ENCODE measurements around the gene D2HGDH. TPM values are rescaled to one million over a fixed set of nuclear protein-coding genes. Genes with fewer than 3 reads are reported as not detected.

Gene D2HGDH
- 45.5 TPM for total RNA-seq

DNA sequence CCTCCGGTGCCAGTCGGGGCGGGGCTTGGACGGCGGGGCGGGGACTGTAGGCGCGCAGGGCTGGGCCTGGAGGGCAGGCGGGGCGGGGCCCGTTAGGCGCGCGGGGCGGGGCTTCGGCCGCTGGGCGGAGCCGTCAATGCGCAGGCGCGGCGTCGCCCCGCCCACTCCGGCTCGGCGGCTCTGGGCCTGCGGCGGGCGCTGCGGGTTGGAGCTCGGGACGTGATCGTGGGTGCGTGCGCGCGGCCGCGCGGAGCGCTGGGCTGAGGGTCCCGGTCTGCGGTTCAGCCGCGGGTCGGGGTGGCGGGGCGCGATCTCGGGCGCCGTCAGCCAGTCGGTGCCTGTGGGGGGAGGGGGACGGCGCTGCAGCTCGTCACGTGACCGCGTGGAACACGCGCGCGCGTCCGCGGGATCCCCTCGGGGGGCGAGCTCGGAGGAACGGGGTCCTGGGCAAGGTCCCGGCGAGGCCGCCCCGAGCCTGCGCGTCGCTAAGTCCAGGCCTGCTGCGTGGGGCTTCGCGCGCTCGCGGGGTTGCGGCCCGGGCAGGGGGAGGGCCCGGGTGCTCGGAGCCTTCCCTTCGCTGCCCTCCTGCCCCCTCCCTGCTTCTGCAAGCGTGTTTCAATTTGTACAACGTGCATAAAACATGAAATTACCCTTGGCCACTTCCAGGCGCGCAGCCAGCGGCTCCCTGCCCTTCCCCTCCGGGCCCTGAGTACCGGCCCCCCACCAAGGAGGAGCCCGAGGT is at the start of gene D2HGDH:
TSS of gene D2HGDH (plus strand) at position 164 of the 742 bp plus-strand sequence. CDS start 595 bp downstream, outside the sequence.
- ATAC-seq: peak; percentile 88
- peak; percentile 95 for DNase-seq (ENCODE audit: low spot score)

DNA sequence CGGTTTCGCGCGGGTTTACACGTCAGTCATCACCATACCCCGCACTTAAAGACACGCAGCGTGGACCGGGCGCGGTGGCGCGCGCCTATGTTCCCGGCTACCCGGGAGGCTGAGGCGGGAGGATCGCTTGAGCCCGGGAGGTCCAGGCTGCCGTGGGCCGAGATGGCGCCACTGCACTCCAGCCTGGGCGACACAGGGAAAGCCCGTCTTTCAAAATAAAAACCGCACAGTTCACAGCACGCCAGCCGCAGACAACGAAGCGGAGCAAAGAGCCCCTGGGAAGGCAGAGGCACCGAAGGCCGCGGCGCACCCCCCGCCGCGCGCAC is 48.1 kb upstream of the D2HGDH start:
- DNase-seq (ENCODE audit: low spot score): no peak
- ATAC-seq: peak; percentile 4

DNA sequence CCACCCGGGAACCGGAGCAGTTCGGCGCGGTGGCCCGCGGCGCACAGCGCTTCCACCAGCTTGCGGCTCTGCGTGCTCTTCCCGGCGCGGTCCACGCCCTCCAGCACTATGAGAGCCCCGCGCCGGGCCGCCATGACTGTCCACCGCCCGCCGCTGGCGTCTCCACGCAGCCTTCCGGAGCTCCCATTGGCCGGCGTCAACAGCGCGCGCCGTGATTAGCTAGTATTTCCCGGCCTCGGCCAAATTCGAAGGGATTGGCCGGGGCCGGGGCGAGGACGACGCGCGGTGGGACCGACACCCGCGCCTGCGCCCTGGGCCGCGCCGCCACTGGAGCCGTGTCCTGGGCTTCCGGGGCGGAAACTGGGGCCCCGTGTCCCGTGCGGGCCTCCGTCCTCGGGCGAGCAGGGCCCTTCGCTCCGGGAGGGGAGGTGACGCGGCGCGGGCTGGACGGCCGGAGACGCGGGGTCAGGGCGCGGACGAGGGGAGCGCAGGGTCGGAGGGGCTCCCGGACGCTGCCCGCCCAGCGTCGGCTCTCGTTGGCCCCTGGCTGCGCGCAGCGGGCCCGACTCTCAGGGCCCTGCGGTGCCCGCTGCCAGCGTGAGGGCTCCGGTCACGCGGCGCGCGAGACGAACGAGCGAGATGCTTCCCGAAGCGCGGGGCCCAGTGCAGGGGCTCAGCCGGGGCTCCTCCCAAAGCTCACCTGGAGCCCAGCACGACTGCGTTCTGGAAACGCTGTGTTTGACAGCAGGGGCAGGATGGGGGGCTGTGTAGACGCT is 47.6 kb upstream of the D2HGDH start, which contains the start of gene DTYMK:
TSS of gene DTYMK (minus strand) at position 166 of the 776 bp plus-strand sequence. CDS start at position 134, 32 bp downstream.
- DNase-seq (ENCODE audit: low spot score): peak; percentile 98
- peak; percentile 95 for ATAC-seq

DNA sequence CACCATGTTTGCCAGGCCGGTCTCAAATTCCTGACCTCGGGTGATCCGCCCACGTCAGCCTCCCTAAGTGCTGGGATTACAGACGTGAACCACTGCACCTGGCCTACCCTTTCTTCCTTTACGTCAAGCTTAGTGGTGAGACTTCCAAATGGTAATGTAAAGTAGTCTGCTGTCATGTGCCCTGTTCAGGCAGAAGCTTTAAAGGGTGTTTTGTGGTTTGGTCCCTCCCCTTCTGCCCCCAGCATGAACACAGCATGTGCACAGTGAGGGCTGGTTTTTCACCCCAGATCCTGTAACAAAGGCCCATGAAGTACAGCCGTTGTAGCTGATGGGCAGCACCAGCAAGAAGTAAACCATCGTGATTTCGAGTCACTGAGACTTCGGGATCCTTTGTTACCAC is 45.1 kb upstream of the D2HGDH start:
- DNase-seq (ENCODE audit: low spot score): no peak

DNA sequence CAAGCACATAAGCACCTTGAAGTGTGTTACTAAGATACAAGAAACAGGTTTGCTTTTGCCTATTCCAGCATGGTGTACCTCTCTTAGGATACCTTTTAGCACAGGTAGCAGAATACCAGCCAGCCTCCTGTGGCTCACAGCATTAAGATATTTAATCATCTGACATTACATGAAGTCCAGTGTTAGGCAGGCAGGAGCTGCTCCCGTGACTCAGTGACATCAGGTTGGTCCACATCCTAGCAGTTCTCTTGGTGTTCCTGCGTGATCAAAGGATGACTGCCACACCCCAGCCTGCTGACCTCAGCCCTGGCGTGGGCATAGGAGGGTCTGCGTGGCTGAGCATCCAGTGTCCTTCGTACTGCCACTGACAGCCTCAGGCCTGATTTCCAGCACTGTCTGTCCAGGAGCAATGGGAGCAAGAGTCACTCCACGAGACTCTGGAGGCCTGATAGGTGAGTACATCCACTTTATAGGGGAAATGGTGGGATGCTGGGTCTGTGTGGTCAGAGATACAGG is 44.2 kb upstream of the D2HGDH start:
- DNase-seq (ENCODE audit: low spot score): no peak
- no peak for ATAC-seq

More for the DNA sequence above, 45.1 kb upstream of the D2HGDH start:
- no peak for ATAC-seq

DNA sequence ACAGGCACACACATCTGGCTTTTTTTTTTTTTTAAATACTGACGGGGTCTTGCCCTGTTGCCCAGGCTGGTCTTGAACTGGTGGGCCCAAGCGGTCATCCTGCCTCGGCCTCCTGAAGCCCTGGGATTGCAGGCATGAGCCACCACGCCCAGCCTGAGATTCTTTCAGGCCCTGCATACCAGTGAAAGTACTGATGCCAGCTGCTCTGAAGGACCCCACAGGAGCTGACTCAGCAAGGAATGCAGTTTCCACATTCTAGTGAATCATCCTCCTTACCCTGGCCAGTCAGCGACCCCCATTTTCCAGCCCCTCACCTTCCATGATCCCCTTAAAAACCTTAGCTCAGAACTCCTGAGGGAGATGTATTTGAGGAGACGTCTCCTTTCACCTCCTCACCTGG is 42.0 kb upstream of the D2HGDH start:
- no peak for DNase-seq (ENCODE audit: low spot score)
- no peak for ATAC-seq

DNA sequence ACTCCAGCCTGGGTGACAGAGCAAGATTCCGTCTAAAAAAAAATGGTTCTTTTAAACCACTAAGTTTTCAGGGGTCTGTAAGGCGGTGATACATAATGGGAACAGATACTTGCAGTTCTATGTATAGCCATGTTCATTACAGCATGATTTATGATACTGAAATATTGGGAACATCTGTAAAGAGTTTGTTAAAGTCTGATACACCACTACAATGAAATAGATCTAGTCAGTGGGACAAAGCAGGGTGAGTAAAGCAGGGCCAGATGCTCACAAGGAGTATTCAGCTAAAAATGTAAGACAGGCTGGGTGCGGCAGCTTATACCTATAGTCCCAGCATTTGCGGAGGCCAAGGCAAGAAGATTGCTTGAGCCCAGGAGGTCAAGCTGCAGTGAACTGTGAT is 38.8 kb upstream of the D2HGDH start:
- ATAC-seq (no peak), DNase-seq (ENCODE audit: low spot score) (no peak)

DNA sequence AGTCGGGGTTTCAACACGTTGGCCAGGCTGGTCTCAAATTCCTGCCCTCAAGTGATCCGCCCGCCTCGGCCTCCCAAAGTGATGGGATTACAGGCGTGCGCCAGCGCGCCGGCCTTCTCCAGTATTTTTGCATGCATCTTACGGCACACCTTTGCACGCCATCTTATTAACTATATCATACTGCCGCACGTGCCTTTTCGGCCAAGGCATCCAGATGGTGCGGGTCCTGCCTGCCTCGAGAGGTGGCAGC is 33.4 kb upstream of the D2HGDH start:
- ATAC-seq (no peak), DNase-seq (ENCODE audit: low spot score) (no peak)

DNA sequence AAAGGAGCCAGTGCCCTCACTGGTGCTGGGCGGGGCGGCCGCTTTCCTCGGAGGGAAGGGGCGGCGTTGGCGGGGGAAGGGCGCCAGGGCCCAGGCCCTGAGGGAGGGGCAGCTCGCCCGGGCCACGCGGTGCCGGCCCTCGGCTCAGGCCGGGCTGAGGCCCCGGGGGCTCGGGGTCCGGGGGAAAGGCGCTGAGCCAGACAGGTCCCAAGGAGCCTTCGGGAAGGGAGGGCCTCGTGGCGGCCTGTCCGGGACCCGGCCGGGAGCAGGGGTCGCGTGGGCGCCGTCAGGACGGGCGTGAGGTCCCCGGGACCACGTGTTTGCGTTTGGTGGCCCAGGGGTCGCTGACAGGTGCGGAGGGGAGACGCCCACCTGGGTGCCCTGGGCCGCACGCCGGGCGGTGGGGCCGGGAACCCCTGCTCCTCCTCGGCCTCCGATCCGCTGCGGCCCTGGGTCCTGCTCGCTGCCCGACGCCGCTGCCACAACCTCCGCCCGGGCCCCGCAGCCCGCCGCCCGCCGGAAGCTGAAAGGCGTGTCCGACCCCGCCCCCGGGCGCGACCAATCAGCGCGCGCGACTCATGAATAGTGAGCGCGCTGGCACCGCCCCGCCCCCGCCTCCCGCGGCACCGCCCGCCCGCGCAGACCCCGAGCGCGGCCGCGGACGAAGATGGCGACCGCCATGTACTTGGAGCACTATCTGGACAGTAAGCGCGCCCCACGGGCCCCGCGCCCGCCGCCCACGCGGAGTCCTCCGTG is 32.9 kb upstream of the D2HGDH start, which contains the start of gene ING5:
TSS of gene ING5 (plus strand) at position 641 of the 756 bp plus-strand sequence. CDS start at position 668, 27 bp downstream.
- DNase-seq (ENCODE audit: low spot score) (peak; percentile 98), ATAC-seq (peak; percentile 82)

DNA sequence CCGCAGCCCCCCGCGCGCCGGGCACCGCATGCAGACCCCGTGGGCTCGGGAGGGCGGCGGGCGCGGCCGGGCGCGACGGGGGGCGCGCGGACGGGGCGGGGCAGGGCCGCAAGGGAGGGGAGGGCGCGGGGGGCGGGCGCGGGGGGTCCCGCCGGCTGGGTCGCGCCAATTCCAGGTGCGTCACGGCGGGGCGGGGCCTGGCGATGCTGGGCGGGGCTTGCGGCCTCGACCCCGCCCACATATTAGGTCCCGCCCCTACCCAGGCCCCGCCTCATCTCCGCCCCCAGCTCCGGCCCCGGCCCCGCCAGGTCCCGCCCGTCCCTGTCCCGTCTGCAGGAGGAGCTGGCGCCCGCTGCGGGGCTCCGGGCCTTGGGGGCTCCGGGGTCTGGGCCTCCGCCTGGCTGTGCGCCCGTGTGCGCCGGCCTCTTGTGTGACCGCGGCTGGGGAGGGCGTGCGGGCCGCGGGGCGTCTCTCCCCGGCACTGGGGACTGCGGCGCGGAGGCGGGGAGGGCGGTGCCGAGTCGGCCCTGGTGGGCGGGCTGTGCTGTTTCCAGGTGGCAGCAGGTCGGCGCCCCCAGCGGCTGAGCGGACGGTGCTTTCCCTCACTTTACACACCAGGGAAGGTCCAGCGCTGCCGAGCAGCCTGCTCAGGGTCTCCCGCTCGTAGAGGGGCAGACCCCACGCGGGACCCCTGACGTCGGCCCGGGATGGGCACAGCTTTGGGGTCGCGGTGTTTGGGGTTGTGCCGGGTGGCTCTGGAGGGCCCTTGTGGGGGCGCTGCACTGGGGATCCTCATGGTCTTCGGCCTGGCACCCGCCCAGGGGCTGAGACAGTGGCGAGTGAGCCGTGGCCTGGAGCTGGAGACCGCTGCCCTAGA is 32.0 kb upstream of the D2HGDH start:
- ATAC-seq (peak; percentile 85), DNase-seq (ENCODE audit: low spot score) (peak; percentile 88)

DNA sequence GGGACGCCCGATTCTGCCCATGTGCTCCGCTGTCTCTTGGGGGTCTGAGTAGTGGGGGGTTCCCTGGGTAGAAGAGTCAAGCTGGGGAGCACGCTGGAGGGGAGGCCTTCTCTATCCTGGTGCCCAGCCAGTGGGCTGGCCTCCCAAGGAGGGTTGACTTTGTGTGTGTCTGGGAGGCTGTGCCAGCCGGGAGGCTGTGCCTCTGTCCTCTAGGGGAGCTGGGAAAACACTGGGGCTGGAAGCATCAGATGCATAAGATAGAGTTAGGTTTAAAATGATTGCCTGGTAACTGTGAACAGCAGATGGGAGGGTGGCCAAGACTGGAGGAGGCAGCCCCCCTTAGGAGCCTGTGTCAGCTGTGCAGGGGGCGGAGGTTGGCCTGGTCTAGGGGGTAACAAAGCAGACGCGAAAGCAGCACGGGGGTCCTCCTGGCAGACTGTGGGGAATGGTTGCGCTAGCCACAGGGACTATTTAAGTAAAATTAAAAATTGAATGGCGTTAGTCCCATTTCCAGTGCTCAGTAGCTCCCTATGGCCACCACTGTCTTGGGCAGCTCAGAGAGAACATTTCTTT is 31.3 kb upstream of the D2HGDH start:
- DNase-seq (ENCODE audit: low spot score) (no peak), ATAC-seq (no peak)

DNA sequence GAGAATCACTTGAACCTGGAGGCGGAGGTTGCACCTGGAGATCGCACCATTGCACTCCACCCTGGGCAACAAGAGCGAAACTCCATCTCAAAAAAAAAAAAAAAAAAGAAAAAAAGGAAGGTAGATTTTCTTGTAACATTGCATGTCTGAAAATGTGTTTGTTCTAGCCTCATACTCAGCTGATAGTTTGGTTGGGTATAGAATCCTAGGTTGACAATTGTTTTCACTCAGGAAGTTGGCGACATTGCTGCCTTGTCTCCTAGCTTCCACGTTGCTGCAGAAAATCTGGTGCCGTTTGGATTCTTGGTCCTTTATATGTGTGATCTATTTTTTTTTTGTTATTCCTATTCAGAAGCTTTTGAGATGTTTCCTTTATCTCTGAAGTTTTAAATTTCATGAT is 27.9 kb upstream of the D2HGDH start:
- no peak for DNase-seq (ENCODE audit: low spot score)
- ATAC-seq: no peak

DNA sequence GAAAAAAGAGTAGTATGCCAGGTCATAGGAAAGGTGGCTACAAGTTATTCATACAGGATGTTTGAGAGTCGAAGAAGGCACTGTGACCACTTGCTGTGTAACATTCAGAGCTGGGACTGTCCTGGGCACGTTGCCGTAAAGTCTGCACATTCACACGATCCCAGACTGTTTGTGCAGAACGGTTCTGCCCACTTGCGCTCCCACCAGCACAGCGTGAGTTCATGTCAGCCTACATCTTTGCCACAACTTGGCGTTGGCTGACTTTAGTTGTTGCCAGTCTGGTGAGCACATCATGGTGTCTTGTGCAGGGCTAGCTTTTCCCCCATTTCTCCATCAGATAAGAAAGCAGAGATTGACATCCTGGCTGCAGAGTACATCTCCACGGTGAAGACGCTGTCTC is 25.6 kb upstream of the D2HGDH start:
- no peak for DNase-seq (ENCODE audit: low spot score)

DNA sequence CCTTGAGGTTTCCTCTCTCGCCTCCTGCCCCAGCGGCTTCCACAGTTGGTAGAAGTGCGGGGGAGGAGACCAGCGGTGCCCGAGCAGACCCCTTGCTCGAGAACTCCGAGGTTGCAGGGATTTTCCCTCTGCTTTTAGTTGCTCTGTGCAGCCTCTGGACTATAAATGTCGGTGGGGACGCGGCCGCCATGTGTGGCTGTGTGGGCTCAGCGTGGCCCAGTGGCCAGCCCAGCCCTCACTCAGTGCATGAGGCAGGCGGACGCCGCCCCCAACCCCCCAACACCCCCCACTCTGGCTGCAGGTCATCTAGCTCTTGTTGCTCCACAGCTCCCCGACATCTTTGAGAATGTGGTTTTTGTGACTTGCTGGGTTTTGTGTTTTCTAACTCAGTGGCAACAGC is 15.3 kb upstream of the D2HGDH start:
- DNase-seq (ENCODE audit: low spot score): no peak

More for the DNA sequence above, 25.6 kb upstream of the D2HGDH start:
- no peak for ATAC-seq

DNA sequence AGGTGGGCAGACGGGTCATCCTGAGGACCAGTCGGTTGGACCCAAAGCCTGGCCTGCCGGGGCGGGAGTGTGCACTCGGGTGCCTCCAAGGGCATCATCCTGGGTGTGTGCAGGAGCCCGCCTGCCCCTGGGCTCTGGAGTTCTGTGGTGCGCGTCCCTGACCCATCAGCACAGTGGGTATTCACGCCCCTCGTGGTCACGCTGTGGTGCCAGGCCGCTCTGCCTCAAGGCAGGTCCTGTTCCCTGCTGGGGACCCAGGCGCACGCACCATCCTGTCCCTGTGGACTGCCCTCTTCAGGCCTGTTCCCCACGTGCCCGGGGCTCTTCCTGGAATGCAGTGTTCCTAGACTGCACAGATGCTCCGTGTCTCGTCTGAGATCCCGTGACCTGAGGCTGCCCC is 14.3 kb upstream of the D2HGDH start:
- ATAC-seq: no peak
- DNase-seq (ENCODE audit: low spot score): no peak

More for the DNA sequence above, 15.3 kb upstream of the D2HGDH start:
- ATAC-seq: no peak

DNA sequence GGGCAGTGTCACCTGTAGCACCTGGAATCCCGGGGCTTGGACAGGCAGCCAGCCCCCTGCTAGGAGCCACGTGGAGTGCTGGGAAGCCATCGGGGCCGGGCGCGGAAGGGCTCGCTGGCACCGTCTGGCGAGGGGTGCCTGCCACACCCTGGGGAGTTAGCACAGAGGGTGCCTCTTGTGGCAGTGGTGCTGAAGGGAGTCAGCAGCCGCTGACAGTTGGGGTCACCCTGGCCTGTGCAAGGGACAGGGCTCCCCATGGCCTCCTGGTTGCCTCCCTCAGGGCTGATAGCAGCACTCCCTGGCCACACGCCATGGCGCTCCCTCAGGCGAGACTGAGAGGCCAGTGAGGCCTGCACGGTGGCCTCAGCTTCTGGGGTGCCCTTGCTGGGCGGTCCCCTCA is 13.9 kb upstream of the D2HGDH start:
- DNase-seq (ENCODE audit: low spot score): no peak
- no peak for ATAC-seq

DNA sequence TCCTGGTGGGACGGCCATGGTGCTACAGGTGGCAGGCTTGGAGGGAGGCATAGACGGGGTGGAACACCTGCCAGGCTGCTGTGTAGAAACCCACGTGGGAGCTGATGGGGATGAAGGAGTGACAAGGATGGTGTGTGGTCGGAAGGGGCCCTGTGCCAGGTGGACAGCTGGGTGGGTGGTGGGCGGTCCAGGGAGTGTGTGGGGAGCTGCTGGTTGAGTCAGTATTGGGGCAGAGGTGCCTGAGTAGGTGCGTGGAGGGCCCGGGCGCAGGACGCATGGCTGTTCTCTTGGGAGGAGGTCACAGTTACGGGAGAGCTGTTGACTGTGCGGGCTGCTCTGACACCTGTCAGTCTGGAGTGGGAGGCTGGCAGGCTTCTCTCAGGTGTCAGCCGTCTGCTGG is 12.6 kb upstream of the D2HGDH start:
- DNase-seq (ENCODE audit: low spot score): no peak

DNA sequence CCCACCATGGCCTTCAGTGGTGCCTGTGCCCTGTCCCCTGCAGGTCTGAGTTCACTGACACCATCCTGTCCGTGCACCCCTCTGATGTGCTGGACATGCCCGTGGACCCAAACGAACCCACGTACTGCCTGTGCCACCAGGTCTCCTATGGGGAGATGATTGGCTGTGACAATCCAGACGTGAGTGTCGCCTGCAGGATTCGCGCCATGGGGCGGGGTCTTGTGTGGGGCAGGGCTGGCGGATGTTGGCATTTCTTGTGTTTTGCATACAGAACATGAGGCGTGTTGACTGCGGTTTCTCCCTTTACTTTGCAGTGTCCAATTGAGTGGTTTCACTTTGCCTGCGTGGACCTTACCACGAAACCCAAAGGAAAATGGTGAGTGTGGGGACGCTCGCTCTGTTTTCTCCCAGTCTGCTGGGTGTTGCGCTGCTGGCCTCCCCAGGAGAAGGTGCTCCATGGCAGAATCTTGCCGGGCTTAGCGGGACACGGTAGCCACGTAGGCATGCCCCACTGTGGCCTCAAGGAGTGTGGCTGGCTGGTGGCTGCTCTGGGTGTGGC is 11.5 kb upstream of the D2HGDH start:
- ATAC-seq: no peak
- no peak for DNase-seq (ENCODE audit: low spot score)

More for the DNA sequence above, 12.6 kb upstream of the D2HGDH start:
- ATAC-seq: no peak

DNA sequence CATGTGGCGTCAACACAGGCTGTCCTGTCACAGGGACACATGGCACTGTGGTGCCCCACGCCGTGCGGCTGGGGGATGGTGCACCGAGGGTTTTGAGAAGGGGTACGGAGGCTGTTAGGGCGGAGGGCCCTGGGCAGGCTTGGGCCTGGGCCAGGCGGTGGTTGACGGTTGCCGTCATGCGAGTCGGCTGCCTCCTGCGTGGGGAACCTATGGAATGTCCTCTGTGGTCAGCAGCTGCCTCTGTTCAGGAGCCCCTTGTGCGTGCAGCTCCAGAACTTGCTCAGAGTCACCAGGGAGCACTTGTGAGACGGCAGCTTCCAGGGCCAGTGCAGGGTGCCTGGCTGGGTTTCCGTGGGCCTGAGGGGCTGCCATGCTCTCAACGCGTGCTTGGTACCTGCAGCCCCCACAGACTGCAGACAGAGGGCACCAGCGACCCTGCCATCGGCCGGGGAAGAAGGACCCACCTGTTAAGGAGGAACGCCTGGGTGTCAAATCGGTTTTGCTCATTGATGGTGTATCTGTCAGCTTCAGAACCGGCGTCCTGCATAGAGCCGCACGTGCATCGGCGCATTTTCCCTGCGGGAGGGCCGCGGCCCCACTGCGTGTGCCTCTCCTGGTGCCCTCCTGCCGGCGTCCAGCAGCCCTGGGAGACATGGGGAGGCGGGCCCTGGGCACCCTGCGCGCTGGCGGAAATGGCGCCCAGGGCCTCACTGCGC is 10.0 kb upstream of the D2HGDH start:
- DNase-seq (ENCODE audit: low spot score) (no peak), ATAC-seq (no peak)

All from left lobe of liver (tissue), 2 donors.